Activated naive CD8-positive, alpha-beta T cell treated with anti-CD3 and anti-CD28 coated beads for 36 hours (primary cell): ENCODE measurements around the gene NOS1AP. TPM values are rescaled to one million over a fixed set of nuclear protein-coding genes. Genes with fewer than 3 reads are reported as not detected.

Experiments
- DNase-seq: peaks from one replicate; pipeline ENCODE4 v3.0.0; 2021
- H3K27ac Mint-ChIP-seq: one replicate; pipeline ENCODE4 v1.8.0; 2022; ENCODE audit warnings: mild to moderate bottlenecking, moderate library complexity, mixed read lengths
- H3K27me3 Mint-ChIP-seq: one replicate; pipeline ENCODE4 v1.8.0; 2022; ENCODE audit warnings: mild to moderate bottlenecking, mixed read lengths
- H3K36me3 Mint-ChIP-seq: one replicate; pipeline ENCODE4 v1.8.0; 2021; ENCODE audit warnings: mild to moderate bottlenecking, mixed read lengths
- H3K4me1 Mint-ChIP-seq: one replicate; pipeline ENCODE4 v1.8.0; 2021; ENCODE audit warnings: mixed read lengths
- H3K4me3 Mint-ChIP-seq: one replicate; pipeline ENCODE4 v1.8.0; 2022; ENCODE audit warnings: mild to moderate bottlenecking, moderate library complexity, mixed read lengths
- H3K9me3 Mint-ChIP-seq: one replicate; pipeline ENCODE4 v1.8.0; 2022; ENCODE audit warnings: mixed read lengths
- total RNA-seq, 2 experiments: library from RNA; stranded (reverse); gene quantifications; one replicate each; pipeline ENCODE4 v1.2.3, GENCODE V29; 2021

NOS1AP gene
- total RNA-seq, 2 experiments from 2014 or later: 0.14 to 0.21 TPM

DNA sequence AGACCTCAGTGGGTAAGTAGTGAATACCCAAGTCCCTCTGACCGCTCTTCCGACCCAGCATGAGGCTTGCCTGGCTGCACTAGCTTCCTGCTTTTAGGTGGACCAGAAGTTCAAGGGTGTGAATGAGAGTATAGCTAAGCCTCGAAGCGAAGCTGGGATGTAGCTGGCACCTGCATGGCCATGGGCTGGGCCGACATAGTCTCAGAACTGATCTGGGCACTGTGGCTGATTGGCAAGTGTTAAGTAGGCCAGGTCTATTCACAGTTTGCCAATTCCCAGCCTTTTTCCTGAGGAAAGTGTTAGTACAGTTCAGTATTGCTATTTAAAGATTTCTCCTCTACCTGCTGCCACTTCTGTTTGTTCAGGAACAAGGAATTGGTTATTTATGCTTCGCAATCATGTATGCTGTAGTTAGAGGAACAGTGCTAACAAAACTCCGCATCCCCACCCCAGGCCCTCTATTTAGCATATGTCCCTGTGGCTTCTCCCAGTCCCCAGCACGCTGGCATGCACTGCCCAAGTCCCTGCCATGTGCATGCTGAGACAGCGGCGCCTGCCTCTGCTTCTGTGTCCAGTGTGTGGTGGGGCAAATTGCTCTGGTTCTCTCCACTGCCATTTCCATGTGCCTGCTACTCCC is 290.9 kb downstream of the NOS1AP start:
- Mint-ChIP-seq H3K36me3 (no peaks in the 10 kb centered on the region), H3K4me1 (no peaks in the 10 kb centered on the region), H3K27me3 (peaks cover 7% of the 10 kb centered on the region), H3K4me3 (no peak overlapping the region), H3K27ac (no peak overlapping the region), H3K9me3 (no peaks in the 10 kb centered on the region)
- no peak for DNase-seq

GRCh38 chr1:162360874-162361260 is 291.4 kb downstream of the NOS1AP start:
- no peak overlapping the region for H3K27ac Mint-ChIP-seq
- DNase-seq: no peak
- H3K9me3 Mint-ChIP-seq: no peaks in the 10 kb centered on the region
- H3K27me3 Mint-ChIP-seq: peaks cover 7% of the 10 kb centered on the region
- H3K4me3 Mint-ChIP-seq: no peak overlapping the region
- no peaks in the 10 kb centered on the region for H3K36me3 Mint-ChIP-seq
- no peaks in the 10 kb centered on the region for H3K4me1 Mint-ChIP-seq

DNA sequence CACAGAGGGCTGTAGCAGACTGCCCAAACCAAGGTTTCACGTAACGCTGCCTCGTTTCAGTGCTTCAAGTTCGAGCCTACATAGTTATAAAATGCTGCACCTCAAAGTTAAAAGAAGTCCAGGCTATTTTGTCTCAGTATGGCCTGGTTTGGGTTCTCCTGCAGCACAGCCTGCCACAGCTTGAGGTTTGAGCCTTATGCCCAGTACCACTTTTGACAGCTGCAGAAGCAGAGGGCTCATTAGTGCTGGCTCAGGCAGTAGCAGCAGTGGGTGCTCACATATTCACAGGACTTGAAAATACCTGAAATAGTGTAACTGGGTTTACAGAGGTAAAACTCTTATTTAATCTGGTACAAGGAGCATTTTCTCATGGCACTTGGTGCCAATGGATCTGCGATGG is 291.9 kb downstream of the NOS1AP start:
- Mint-ChIP-seq H3K9me3 (no peaks in the 10 kb centered on the region), H3K36me3 (no peaks in the 10 kb centered on the region), H3K4me1 (no peaks in the 10 kb centered on the region), H3K27ac (no peak overlapping the region), H3K4me3 (no peak overlapping the region), H3K27me3 (peaks cover 7% of the 10 kb centered on the region)
- no peak for DNase-seq

DNA sequence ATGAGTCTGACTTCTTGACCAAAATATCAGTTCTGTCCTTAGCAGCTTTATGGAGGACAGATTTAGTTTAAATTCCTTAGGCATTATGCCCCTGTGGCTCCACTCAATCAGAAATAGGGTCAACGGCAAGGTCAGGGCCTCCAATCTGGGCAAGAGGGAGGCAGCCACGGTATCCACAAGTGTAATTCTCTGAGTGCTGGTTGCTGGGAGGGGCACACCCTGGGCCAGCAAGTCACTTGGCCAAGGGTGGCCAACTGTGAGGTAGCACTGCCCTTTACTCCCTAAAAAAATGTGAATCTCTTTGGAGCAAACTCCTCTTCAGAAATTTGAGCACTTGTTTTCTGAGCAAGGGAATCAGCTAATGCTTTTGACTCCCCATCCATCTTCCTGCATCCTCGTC is 294.3 kb downstream of the NOS1AP start:
- DNase-seq: no peak
- Mint-ChIP-seq H3K27ac (no peak overlapping the region), H3K4me3 (no peak overlapping the region), H3K4me1 (no peaks in the 10 kb centered on the region), H3K36me3 (no peaks in the 10 kb centered on the region), H3K27me3 (no peaks in the 10 kb centered on the region), H3K9me3 (no peaks in the 10 kb centered on the region)

DNA sequence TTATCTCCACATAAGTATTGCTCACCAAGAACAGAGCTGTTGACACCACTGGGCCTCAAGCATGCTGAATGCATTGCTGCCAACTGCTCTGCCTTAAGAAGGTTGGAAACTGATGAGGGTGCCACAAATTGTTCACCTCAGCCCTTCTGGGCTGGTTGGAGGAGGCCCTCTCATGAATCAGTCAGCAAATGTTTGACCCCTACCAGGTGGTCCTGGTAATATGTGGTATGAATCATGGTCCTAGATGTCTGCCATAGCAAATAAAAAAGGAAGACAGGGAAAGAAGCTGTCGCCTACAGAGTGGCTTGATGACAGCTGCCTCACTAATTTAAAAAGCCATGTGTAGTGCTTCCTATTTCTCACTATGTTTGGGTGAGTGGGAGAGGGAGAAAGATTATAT is 295.0 kb downstream of the NOS1AP start:
- Mint-ChIP-seq H3K9me3 (no peaks in the 10 kb centered on the region), H3K4me3 (no peak overlapping the region), H3K36me3 (no peaks in the 10 kb centered on the region), H3K4me1 (no peaks in the 10 kb centered on the region), H3K27me3 (no peaks in the 10 kb centered on the region), H3K27ac (no peak overlapping the region)
- no peak for DNase-seq

GRCh38 chr1:162365284-162366020 is 296.0 kb downstream of the NOS1AP start:
- no peaks in the 10 kb centered on the region for H3K4me1 Mint-ChIP-seq
- H3K4me3 Mint-ChIP-seq: no peak overlapping the region
- no peak overlapping the region for H3K27ac Mint-ChIP-seq
- no peaks in the 10 kb centered on the region for H3K27me3 Mint-ChIP-seq
- no peaks in the 10 kb centered on the region for H3K36me3 Mint-ChIP-seq
- DNase-seq: no peak
- no peaks in the 10 kb centered on the region for H3K9me3 Mint-ChIP-seq

- no peaks in the 10 kb centered on the region for H3K4me1 Mint-ChIP-seq
- H3K27ac Mint-ChIP-seq: no peak overlapping the region
- DNase-seq: no peak
- no peaks in the 10 kb centered on the region for H3K9me3 Mint-ChIP-seq
- no peaks in the 10 kb centered on the region for H3K36me3 Mint-ChIP-seq
- no peak overlapping the region for H3K4me3 Mint-ChIP-seq
- no peaks in the 10 kb centered on the region for H3K27me3 Mint-ChIP-seq
These were observed 296.7 kb downstream of the NOS1AP start for GRCh38 chr1:162366149-162366548.

DNA sequence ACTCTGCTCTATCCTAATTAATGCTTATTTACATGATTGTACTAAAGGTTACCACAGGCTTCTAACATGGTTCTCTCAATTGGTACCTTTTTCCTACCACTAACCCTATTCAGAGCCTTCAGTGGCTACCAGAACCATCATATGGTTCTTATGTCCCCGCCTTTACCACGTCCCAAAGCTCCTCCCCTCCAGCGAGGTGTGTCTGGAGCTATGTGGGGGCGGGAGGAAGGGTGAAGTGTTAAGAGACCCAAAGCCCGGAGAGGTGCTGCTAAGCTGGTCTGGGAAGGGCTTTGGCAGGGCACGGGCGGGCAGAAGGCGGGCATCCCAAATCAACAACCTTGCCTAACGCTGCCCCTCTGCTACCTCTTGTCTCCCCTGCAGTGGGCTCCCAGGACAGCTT is 297.2 kb downstream of the NOS1AP start:
- no peaks in the 10 kb centered on the region for H3K27me3 Mint-ChIP-seq
- H3K4me1 Mint-ChIP-seq: no peaks in the 10 kb centered on the region
- H3K9me3 Mint-ChIP-seq: no peaks in the 10 kb centered on the region
- no peaks in the 10 kb centered on the region for H3K36me3 Mint-ChIP-seq
- DNase-seq: no peak
- no peak overlapping the region for H3K27ac Mint-ChIP-seq
- no peak overlapping the region for H3K4me3 Mint-ChIP-seq

GRCh38 chr1:162367073-162367472 is 297.6 kb downstream of the NOS1AP start:
- no peaks in the 10 kb centered on the region for H3K4me1 Mint-ChIP-seq
- no peak overlapping the region for H3K4me3 Mint-ChIP-seq
- H3K36me3 Mint-ChIP-seq: no peaks in the 10 kb centered on the region
- H3K27ac Mint-ChIP-seq: no peak overlapping the region
- DNase-seq: no peak
- H3K9me3 Mint-ChIP-seq: no peaks in the 10 kb centered on the region
- H3K27me3 Mint-ChIP-seq: no peaks in the 10 kb centered on the region

GRCh38 chr1:162367772-162368171 is 298.3 kb downstream of the NOS1AP start:
- H3K27ac Mint-ChIP-seq: no peak overlapping the region
- H3K36me3 Mint-ChIP-seq: no peaks in the 10 kb centered on the region
- H3K27me3 Mint-ChIP-seq: no peaks in the 10 kb centered on the region
- no peaks in the 10 kb centered on the region for H3K4me1 Mint-ChIP-seq
- no peak for DNase-seq
- H3K4me3 Mint-ChIP-seq: no peak overlapping the region
- H3K9me3 Mint-ChIP-seq: no peaks in the 10 kb centered on the region

GRCh38 chr1:162368451-162368850 is 299.0 kb downstream of the NOS1AP start:
- no peak overlapping the region for H3K27ac Mint-ChIP-seq
- DNase-seq: no peak
- H3K4me1 Mint-ChIP-seq: no peaks in the 10 kb centered on the region
- no peaks in the 10 kb centered on the region for H3K9me3 Mint-ChIP-seq
- H3K36me3 Mint-ChIP-seq: no peaks in the 10 kb centered on the region
- H3K4me3 Mint-ChIP-seq: no peak overlapping the region
- no peaks in the 10 kb centered on the region for H3K27me3 Mint-ChIP-seq

- no peaks in the 10 kb centered on the region for H3K9me3 Mint-ChIP-seq
- no peaks in the 10 kb centered on the region for H3K4me1 Mint-ChIP-seq
- H3K36me3 Mint-ChIP-seq: no peaks in the 10 kb centered on the region
- no peak overlapping the region for H3K4me3 Mint-ChIP-seq
- H3K27me3 Mint-ChIP-seq: no peaks in the 10 kb centered on the region
- DNase-seq: no peak
- no peak overlapping the region for H3K27ac Mint-ChIP-seq
These were observed 300.1 kb downstream of the NOS1AP start for GRCh38 chr1:162369571-162369970.

DNA sequence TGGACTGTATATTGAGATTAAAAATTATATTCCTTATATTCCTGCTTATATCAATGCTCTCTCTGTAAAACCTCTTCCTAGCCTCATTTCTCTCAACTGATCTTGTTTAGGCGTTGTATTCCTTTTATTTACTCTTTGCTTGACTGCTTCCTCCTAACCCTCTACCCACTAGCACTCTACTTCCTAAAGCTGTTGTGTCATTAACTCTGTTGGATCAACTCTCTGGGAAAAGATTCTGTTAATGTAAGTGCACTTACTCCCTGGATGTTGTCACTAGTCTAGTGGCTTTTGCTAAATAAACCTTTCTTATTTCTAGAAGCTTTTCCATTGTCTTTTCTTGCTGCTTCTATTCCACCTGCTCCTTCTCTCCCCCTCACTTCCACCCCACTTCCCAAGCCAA is 300.7 kb downstream of the NOS1AP start:
- Mint-ChIP-seq H3K9me3 (no peaks in the 10 kb centered on the region), H3K4me3 (no peak overlapping the region), H3K27ac (no peak overlapping the region), H3K27me3 (no peaks in the 10 kb centered on the region), H3K36me3 (no peaks in the 10 kb centered on the region), H3K4me1 (no peaks in the 10 kb centered on the region)
- no peak for DNase-seq

DNA sequence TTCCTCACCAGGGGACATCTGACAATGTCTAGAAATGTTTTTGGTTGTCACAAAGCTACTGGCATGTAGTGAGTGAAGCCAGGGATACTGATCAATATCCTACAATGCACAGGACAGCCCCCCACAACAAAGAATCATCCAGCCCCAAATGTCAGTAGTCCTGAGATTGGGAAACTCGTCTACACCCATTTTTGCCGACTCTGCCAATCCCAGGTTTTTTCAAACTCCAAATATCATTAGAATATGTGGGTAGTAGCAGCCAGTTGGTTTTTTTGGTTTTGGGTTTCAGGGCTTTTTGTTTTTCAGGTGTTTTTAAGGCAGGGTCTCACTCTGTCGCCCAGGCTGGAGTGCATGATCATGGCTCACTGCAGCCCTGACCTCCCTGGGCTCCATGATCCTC is 301.2 kb downstream of the NOS1AP start:
- no peak for DNase-seq
- Mint-ChIP-seq H3K36me3 (no peaks in the 10 kb centered on the region), H3K4me1 (no peaks in the 10 kb centered on the region), H3K27ac (no peak overlapping the region), H3K4me3 (no peak overlapping the region), H3K27me3 (no peaks in the 10 kb centered on the region), H3K9me3 (no peaks in the 10 kb centered on the region)

DNA sequence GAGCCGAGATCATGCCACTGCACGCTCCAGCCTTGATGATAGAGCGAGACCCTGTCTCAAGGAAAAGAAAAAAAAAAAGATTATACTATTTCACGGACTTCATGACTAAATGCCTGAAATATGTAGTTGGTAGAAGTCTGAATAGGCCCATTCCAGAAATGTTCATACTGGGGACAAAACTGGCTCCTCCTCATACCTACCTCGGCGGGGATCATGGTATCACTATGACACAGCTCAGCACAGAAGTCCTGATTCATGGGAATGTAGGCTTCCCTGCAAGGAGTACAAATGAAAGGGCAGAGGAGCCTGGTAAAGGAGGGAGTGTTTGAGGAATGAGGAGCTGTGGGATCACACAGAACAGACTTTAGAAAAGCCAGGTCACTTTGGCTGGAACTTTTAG is 302.1 kb downstream of the NOS1AP start:
- no peaks in the 10 kb centered on the region for H3K36me3 Mint-ChIP-seq
- H3K4me1 Mint-ChIP-seq: no peaks in the 10 kb centered on the region
- DNase-seq: no peak
- H3K9me3 Mint-ChIP-seq: no peaks in the 10 kb centered on the region
- no peaks in the 10 kb centered on the region for H3K27me3 Mint-ChIP-seq
- H3K27ac Mint-ChIP-seq: no peak overlapping the region
- no peak overlapping the region for H3K4me3 Mint-ChIP-seq
